Trophoblast cell (in vitro differentiated cells and primary cell): ENCODE results near the gene GPR45.

Experiments used
- DNase-seq, 2 donors: peaks; one replicate each; pipeline ENCODE4 v3.0.0-alpha.2; 2016
- H2AFZ ChIP-seq: 2 replicates; pipeline ENCODE4 v1.6.1; 2013; ENCODE audit warnings: low read length, moderate library complexity, mild to moderate bottlenecking; ENCODE audit not compliant: insufficient read depth, poor library complexity
- H2AK5ac ChIP-seq: 2 replicates; pipeline ENCODE4 v1.6.1; 2013; ENCODE audit warnings: mild to moderate bottlenecking, low read length
- H2BK120ac ChIP-seq: 2 replicates; pipeline ENCODE4 v1.6.1; 2013; ENCODE audit warnings: low read length, mild to moderate bottlenecking, moderate library complexity; ENCODE audit not compliant: insufficient read depth, poor library complexity
- H2BK12ac ChIP-seq: 2 replicates; pipeline ENCODE4 v1.6.1; 2013; ENCODE audit warnings: mild to moderate bottlenecking, low read length, moderate library complexity
- H2BK5ac ChIP-seq: 2 replicates; pipeline ENCODE4 v1.6.1; 2013; ENCODE audit warnings: low read length, low read depth, moderate library complexity, mild to moderate bottlenecking; ENCODE audit not compliant: poor library complexity
- H3K14ac ChIP-seq: 2 replicates; pipeline ENCODE4 v1.6.1; 2013; ENCODE audit warnings: mild to moderate bottlenecking, low read length
- H3K18ac ChIP-seq: 2 replicates; pipeline ENCODE4 v1.6.1; 2013; ENCODE audit warnings: mild to moderate bottlenecking, low read length
- H3K23ac ChIP-seq: 2 replicates; pipeline ENCODE4 v1.6.1; 2013; ENCODE audit warnings: low read length
- H3K27ac ChIP-seq: 2 replicates; pipeline ENCODE4 v1.5.1; 2013; ENCODE audit warnings: low read depth, mild to moderate bottlenecking, inconsistent platforms, low read length, moderate library complexity
- H3K27me3 ChIP-seq: 2 replicates; pipeline ENCODE4 v1.6.1; 2013; ENCODE audit warnings: inconsistent platforms, mild to moderate bottlenecking, low read length, moderate library complexity; ENCODE audit not compliant: insufficient read depth
- H3K36me3 ChIP-seq, 2 experiments: 1 replicate in 1 of 2; 2 replicates in 1 of 2; pipeline ENCODE4 v1.6.1; 2013; ENCODE audit warnings: low read length in 2 of 2, mild to moderate bottlenecking in 2 of 2, moderate library complexity in 1 of 2; ENCODE audit not compliant: insufficient read depth in 2 of 2, control insufficient read depth in 1 of 2
- H3K4ac ChIP-seq: 2 replicates; pipeline ENCODE4 v1.6.1; 2013; ENCODE audit warnings: low read depth, mild to moderate bottlenecking, low read length, moderate library complexity
- H3K4me1 ChIP-seq, 2 experiments: 1 replicate in 1 of 2; 2 replicates in 1 of 2; pipeline ENCODE4 v1.6.1; 2013; ENCODE audit warnings: low read length in 2 of 2, mild to moderate bottlenecking in 2 of 2, moderate library complexity in 1 of 2; ENCODE audit not compliant: insufficient read depth in 2 of 2, control insufficient read depth in 1 of 2
- H3K4me2 ChIP-seq: 2 replicates; pipeline ENCODE4 v1.6.1; 2013; ENCODE audit warnings: inconsistent platforms, mild to moderate bottlenecking, low read length, moderate library complexity
- H3K4me3 ChIP-seq: 2 replicates; pipeline ENCODE4 v1.5.1; 2013; ENCODE audit warnings: mild to moderate bottlenecking, low read depth, low read length, inconsistent platforms
- H3K79me1 ChIP-seq: one replicate; pipeline ENCODE4 v1.6.1; 2013; ENCODE audit warnings: low read length
- H3K79me2 ChIP-seq: 2 replicates; pipeline ENCODE4 v1.6.1; 2013; ENCODE audit warnings: low read length, mild to moderate bottlenecking; ENCODE audit not compliant: control insufficient read depth, insufficient read depth, poor library complexity
- H3K9ac ChIP-seq: 2 replicates; pipeline ENCODE4 v1.6.1; 2013; ENCODE audit warnings: mild to moderate bottlenecking, low read length
- H3K9me3 ChIP-seq: 2 replicates; pipeline ENCODE4 v1.6.1; 2013; ENCODE audit warnings: low read depth, mild to moderate bottlenecking, control low read depth, inconsistent platforms, low read length; ENCODE audit not compliant: insufficient read depth
- H4K12ac ChIP-seq: 2 replicates; pipeline ENCODE4 v1.6.1; 2013; ENCODE audit warnings: low read depth, mild to moderate bottlenecking, low read length, moderate library complexity
- H4K8ac ChIP-seq: 2 replicates; pipeline ENCODE4 v1.6.1; 2013; ENCODE audit warnings: low read depth, mild to moderate bottlenecking, low read length, moderate library complexity
- H4K91ac ChIP-seq: one replicate; pipeline ENCODE4 v1.6.1; 2013; ENCODE audit warnings: low read depth, mild to moderate bottlenecking, low read length, moderate library complexity
- WGBS: extraction: QIAGEN DNeasy Blood & Tissue Kit; methylation state at CpG from one replicate; pipeline ENCODE4 v1.1.7; 2013; ENCODE audit warnings: missing lambda C conversion rate; ENCODE audit not compliant: insufficient read length, insufficient coverage; ENCODE audit errors: extremely low coverage; 5-methylcytosine and 5-hydroxymethylcytosine counted together

Gene GPR45

GRCh38 chr2:105220604-105221003 is 20.9 kb upstream of the GPR45 start:
- H3K36me3 ChIP-seq = no peaks in the 10 kb centered on the region
- H3K27ac ChIP-seq = no peak overlapping the region
- H2BK120ac ChIP-seq = no peak overlapping the region
- no peak overlapping the region for H3K4me3 ChIP-seq
- H4K12ac ChIP-seq = no peak overlapping the region
- no peak overlapping the region for H3K9ac ChIP-seq
- WGBS = no CpG with 5 or more reads among the region's 3 CpGs
- H3K79me1 ChIP-seq = no peaks in the 10 kb centered on the region
- H3K4ac ChIP-seq = no peak overlapping the region
- no peak overlapping the region for H2AFZ ChIP-seq
- H4K91ac ChIP-seq = no peak overlapping the region
- no peak overlapping the region for H3K23ac ChIP-seq
- H3K27me3 ChIP-seq = no peaks in the 10 kb centered on the region
- no peak overlapping the region for H4K8ac ChIP-seq
- no peak overlapping the region for H2AK5ac ChIP-seq
- no peak overlapping the region for H2BK5ac ChIP-seq
- no peaks in the 10 kb centered on the region for H3K9me3 ChIP-seq
- H3K4me2 ChIP-seq = no peak overlapping the region
- H3K4me1 ChIP-seq = no peaks in the 10 kb centered on the region
- no peak overlapping the region for H3K18ac ChIP-seq
- H3K79me2 ChIP-seq = no peaks in the 10 kb centered on the region
- no peak overlapping the region for H2BK12ac ChIP-seq
- no peak for DNase-seq
- H3K14ac ChIP-seq = no peak overlapping the region

- Histone ChIP-seq H4K91ac (no peak overlapping the region), H2AK5ac (no peak overlapping the region), H3K27ac (no peak overlapping the region), H2BK120ac (no peak overlapping the region), H3K79me2 (no peaks in the 10 kb centered on the region), H4K12ac (no peak overlapping the region), H3K4ac (no peak overlapping the region), H3K23ac (no peak overlapping the region), H3K36me3 (no peaks in the 10 kb centered on the region), H2AFZ (no peak overlapping the region), H2BK12ac (no peak overlapping the region), H3K9ac (no peak overlapping the region), H4K8ac (no peak overlapping the region), H3K27me3 (no peaks in the 10 kb centered on the region), H3K14ac (no peak overlapping the region), H3K4me2 (no peak overlapping the region), H3K9me3 (no peaks in the 10 kb centered on the region), H3K4me3 (no peak overlapping the region), H2BK5ac (no peak overlapping the region), H3K79me1 (no peaks in the 10 kb centered on the region), H3K18ac (no peak overlapping the region), H3K4me1 (no peaks in the 10 kb centered on the region)
- no CpG with 5 or more reads among the region's 9 CpGs for WGBS
- no peak for DNase-seq
These were observed 17.1 kb upstream of the GPR45 start for GRCh38 chr2:105224444-105224843.

- no peak overlapping the region for H3K4me2 ChIP-seq
- H2AFZ ChIP-seq = no peak overlapping the region
- H2BK120ac ChIP-seq = no peak overlapping the region
- no peak overlapping the region for H3K9ac ChIP-seq
- no peak overlapping the region for H3K4me3 ChIP-seq
- H3K36me3 ChIP-seq = no peaks in the 10 kb centered on the region
- H2BK12ac ChIP-seq = no peak overlapping the region
- no peak overlapping the region for H4K8ac ChIP-seq
- no peak overlapping the region for H3K14ac ChIP-seq
- H3K79me2 ChIP-seq = no peaks in the 10 kb centered on the region
- no peak overlapping the region for H2BK5ac ChIP-seq
- H3K27me3 ChIP-seq = no peaks in the 10 kb centered on the region
- H3K79me1 ChIP-seq = peaks cover 5% of the 10 kb centered on the region
- H2AK5ac ChIP-seq = no peak overlapping the region
- no peak overlapping the region for H4K12ac ChIP-seq
- H3K4me1 ChIP-seq = peaks cover 4 to 6% of the 10 kb centered on the region in 2 experiments
- H3K23ac ChIP-seq = no peak overlapping the region
- no peaks in the 10 kb centered on the region for H3K9me3 ChIP-seq
- H3K4ac ChIP-seq = no peak overlapping the region
- no CpG with 5 or more reads among the region's 3 CpGs for WGBS
- DNase-seq = no peak
- no peak overlapping the region for H3K27ac ChIP-seq
- H3K18ac ChIP-seq = no peak overlapping the region
- no peak overlapping the region for H4K91ac ChIP-seq
These were observed 10.3 kb upstream of the GPR45 start for GRCh38 chr2:105231232-105231619.

GRCh38 chr2:105235388-105236059 is 6.0 kb upstream of the GPR45 start:
- peaks cover 9 to 12% of the 10 kb centered on the region in 2 experiments for H3K4me1 ChIP-seq
- H4K8ac ChIP-seq = no peak overlapping the region
- H3K27me3 ChIP-seq = no peaks in the 10 kb centered on the region
- no peak overlapping the region for H3K27ac ChIP-seq
- no peak overlapping the region for H3K9ac ChIP-seq
- H3K79me2 ChIP-seq = no peaks in the 10 kb centered on the region
- H3K18ac ChIP-seq = no peak overlapping the region
- H3K36me3 ChIP-seq = no peaks in the 10 kb centered on the region
- peak; percentile 66 to 90 for DNase-seq
- no peak overlapping the region for H2BK12ac ChIP-seq
- no peak overlapping the region for H2BK5ac ChIP-seq
- no peak overlapping the region for H2AFZ ChIP-seq
- H3K9me3 ChIP-seq = peaks cover 6% of the 10 kb centered on the region
- H2BK120ac ChIP-seq = peak overlapping the region; percentile 7
- peaks cover 22% of the 10 kb centered on the region for H3K79me1 ChIP-seq
- peak overlapping the region; percentile 11 for H3K14ac ChIP-seq
- no peak overlapping the region for H3K4ac ChIP-seq
- H4K91ac ChIP-seq = peak overlapping the region; percentile 18
- WGBS = no CpG with 5 or more reads among the region's 12 CpGs
- no peak overlapping the region for H3K4me3 ChIP-seq
- H3K4me2 ChIP-seq = no peak overlapping the region
- no peak overlapping the region for H3K23ac ChIP-seq
- no peak overlapping the region for H2AK5ac ChIP-seq
- no peak overlapping the region for H4K12ac ChIP-seq
